Endothelial cell (in vitro differentiated cells): Measurements from ENCODE around the gene TACR2. TPM values are rescaled to one million over a fixed set of nuclear protein-coding genes. Genes with fewer than 3 reads are reported as not detected.

Source experiments
- DNase-seq: peaks from one replicate; pipeline ENCODE4 v3.0.0; 2021; ENCODE audit warnings: low spot score
- H3K27ac Mint-ChIP-seq: one replicate; pipeline ENCODE4 v1.8.0; 2021; ENCODE audit warnings: mixed read lengths, inconsistent platforms; ENCODE audit not compliant: unreplicated experiment
- H3K27me3 Mint-ChIP-seq: one replicate; pipeline ENCODE4 v1.8.0; 2021; ENCODE audit warnings: mild to moderate bottlenecking, moderate library complexity, mixed read lengths, inconsistent platforms; ENCODE audit not compliant: unreplicated experiment
- H3K36me3 Mint-ChIP-seq: one replicate; pipeline ENCODE4 v1.8.0; 2021; ENCODE audit warnings: mild to moderate bottlenecking, low read depth, mixed read lengths, inconsistent platforms; ENCODE audit not compliant: unreplicated experiment
- H3K4me1 Mint-ChIP-seq: one replicate; pipeline ENCODE4 v1.8.0; 2021; ENCODE audit warnings: mild to moderate bottlenecking, mixed read lengths, inconsistent platforms; ENCODE audit not compliant: unreplicated experiment
- H3K4me3 Mint-ChIP-seq: one replicate; pipeline ENCODE4 v1.8.0; 2021; ENCODE audit warnings: mild to moderate bottlenecking, mixed read lengths, inconsistent platforms; ENCODE audit not compliant: unreplicated experiment
- H3K9me3 Mint-ChIP-seq: one replicate; pipeline ENCODE4 v1.8.0; 2021; ENCODE audit warnings: mixed read lengths, inconsistent platforms; ENCODE audit not compliant: unreplicated experiment
- total RNA-seq: library from RNA; stranded (reverse); fragmentation: NEBNext Ultra II Directional; extraction: Animal tissue kit (Norgen Biotek cat#: 25700); gene quantifications from one replicate; pipeline ENCODE4 v1.2.1, GENCODE V29; 2021; ENCODE audit not compliant: unreplicated experiment
- TF ChIP-seq, protein P1 (sequence below): fragments of 200-600 bp; sonication (generic); IDR thresholded peaks from one replicate; pipeline ENCODE4 v1.5.0; 2021; ENCODE audit warnings: antibody characterized with exemption; ENCODE audit not compliant: unreplicated experiment

Gene TACR2
- total RNA-seq, 1 donor from 2014 or later: not detected

GRCh38 chr10:69437321-69438259, 20.9 kb upstream of the TACR2 start:
- Mint-ChIP-seq H3K4me3 (no peak overlapping the region), H3K36me3 (peaks cover 8% of the 10 kb centered on the region), H3K27ac (peak overlapping the region; percentile 86), H3K27me3 (peaks cover 13% of the 10 kb centered on the region), H3K4me1 (peaks cover 41% of the 10 kb centered on the region), H3K9me3 (no peaks in the 10 kb centered on the region)
- no peak for DNase-seq
- TF ChIP-seq, protein P1, sequence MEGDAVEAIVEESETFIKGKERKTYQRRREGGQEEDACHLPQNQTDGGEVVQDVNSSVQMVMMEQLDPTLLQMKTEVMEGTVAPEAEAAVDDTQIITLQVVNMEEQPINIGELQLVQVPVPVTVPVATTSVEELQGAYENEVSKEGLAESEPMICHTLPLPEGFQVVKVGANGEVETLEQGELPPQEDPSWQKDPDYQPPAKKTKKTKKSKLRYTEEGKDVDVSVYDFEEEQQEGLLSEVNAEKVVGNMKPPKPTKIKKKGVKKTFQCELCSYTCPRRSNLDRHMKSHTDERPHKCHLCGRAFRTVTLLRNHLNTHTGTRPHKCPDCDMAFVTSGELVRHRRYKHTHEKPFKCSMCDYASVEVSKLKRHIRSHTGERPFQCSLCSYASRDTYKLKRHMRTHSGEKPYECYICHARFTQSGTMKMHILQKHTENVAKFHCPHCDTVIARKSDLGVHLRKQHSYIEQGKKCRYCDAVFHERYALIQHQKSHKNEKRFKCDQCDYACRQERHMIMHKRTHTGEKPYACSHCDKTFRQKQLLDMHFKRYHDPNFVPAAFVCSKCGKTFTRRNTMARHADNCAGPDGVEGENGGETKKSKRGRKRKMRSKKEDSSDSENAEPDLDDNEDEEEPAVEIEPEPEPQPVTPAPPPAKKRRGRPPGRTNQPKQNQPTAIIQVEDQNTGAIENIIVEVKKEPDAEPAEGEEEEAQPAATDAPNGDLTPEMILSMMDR: no peak

DNA sequence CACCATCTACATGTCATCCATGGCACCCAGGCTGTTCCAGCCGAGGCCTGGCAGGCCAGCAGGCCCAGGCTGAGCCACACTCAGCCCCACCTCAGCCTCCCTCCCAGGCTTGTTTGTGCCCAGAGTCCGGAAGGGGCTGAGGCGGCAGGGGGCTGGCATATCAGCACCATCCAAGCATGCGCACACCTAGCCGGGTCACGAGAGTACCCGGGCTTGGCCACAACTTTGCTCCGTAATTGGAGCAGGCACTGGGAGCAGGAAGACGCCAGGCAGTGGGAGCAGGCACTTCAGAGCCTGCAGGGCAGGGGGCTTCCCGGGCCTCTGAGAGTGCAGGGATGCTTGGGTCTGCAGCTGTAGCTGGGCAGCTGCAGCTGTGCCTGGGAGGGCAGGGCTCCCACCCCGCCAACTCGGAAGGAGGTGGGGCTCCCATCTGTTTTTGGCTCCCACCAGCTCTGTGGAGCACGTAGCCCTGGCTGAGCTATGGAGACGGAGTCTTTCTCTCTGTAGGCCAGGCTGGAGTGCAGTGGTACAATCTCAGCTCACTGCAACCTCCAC, 19.3 kb upstream of the TACR2 start:
- no peak for DNase-seq
- peaks cover 38% of the 10 kb centered on the region for H3K4me1 Mint-ChIP-seq
- H3K9me3 Mint-ChIP-seq: no peaks in the 10 kb centered on the region
- no peak overlapping the region for H3K4me3 Mint-ChIP-seq
- peaks cover 13% of the 10 kb centered on the region for H3K27me3 Mint-ChIP-seq
- TF ChIP-seq, protein P1: no peak
- no peak overlapping the region for H3K27ac Mint-ChIP-seq
- peaks cover 8% of the 10 kb centered on the region for H3K36me3 Mint-ChIP-seq

GRCh38 chr10:69434926-69435325, 18.2 kb upstream of the TACR2 start:
- no peak overlapping the region for H3K27ac Mint-ChIP-seq
- no peak for DNase-seq
- H3K4me1 Mint-ChIP-seq: peaks cover 28% of the 10 kb centered on the region
- no peak overlapping the region for H3K4me3 Mint-ChIP-seq
- no peaks in the 10 kb centered on the region for H3K9me3 Mint-ChIP-seq
- TF ChIP-seq, protein P1: no peak
- H3K27me3 Mint-ChIP-seq: peaks cover 13% of the 10 kb centered on the region
- peaks cover 8% of the 10 kb centered on the region for H3K36me3 Mint-ChIP-seq

DNA sequence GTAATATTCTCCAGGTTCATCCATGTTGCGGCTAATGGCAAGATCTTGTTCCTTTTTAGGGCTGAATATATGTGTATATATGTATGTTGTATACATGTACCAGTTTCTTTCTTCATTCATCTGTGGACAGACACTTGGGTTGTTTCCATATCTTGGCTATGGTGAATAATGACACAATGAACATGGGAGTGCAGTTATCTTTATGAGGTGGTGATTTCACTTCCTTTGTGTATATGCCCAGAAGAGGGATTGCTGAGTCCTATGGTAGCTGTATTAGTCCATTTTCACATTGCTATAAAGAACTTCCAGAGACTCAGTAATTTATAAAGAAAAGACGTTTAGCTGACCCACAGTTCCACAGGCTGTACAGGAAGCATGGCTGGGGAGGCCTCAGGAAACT, 17.5 kb upstream of the TACR2 start:
- no peak overlapping the region for H3K4me3 Mint-ChIP-seq
- H3K4me1 Mint-ChIP-seq: peaks cover 21% of the 10 kb centered on the region
- DNase-seq: no peak
- no peak overlapping the region for H3K27ac Mint-ChIP-seq
- H3K36me3 Mint-ChIP-seq: peaks cover 8% of the 10 kb centered on the region
- H3K27me3 Mint-ChIP-seq: peaks cover 13% of the 10 kb centered on the region
- H3K9me3 Mint-ChIP-seq: no peaks in the 10 kb centered on the region
- TF ChIP-seq, protein P1: no peak

DNA sequence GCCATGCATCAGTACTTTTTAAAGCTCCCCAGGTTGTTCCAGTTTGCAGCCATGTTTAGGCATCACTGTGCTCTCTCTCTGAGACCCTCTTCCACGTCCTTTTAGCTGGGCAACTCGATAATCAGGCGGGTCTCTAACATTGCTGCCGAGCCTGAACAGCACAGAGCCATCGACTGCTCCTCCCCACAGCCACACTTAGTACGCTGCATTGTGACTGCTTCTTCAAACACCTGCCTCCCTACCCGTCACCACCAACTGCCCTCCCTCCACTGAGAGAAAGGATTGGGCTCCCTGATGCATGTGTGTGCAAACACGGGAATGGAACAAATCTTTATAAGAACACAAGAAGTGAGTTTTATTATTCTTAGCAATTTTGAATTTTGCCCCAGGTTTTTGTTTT, 11.4 kb upstream of the TACR2 start:
- no peak for DNase-seq
- Mint-ChIP-seq H3K27me3 (peaks cover 1% of the 10 kb centered on the region), H3K4me3 (no peak overlapping the region), H3K36me3 (no peaks in the 10 kb centered on the region), H3K4me1 (peaks cover 28% of the 10 kb centered on the region), H3K9me3 (no peaks in the 10 kb centered on the region), H3K27ac (no peak overlapping the region)
- TF ChIP-seq, protein P1: no peak
